ENCODE results near the gene NAALADL2.

The NAALADL2 gene

GRCh38 chr3:174907628-174908407, 48.7 kb downstream of the NAALADL2 start:
- no peak overlapping the region for H3K4me3 ChIP-seq (ENCODE audit: low read depth, low read length)
- no peak for TF ChIP-seq CTCF (IDR thresholded peaks at IDR 0.05; ENCODE audit: low read depth, low read length)
- in situ Hi-C loops (cut with HindIII; ENCODE audit: low sequenced_read_pairs): no loop called here

GRCh38 chr3:174931473-174932353, 72.6 kb downstream of the NAALADL2 start:
- in situ Hi-C loops (cut with HindIII; ENCODE audit: low sequenced_read_pairs): no loop called here
- DNase-seq (ENCODE audit: low read depth, low spot score): no peak
- TF ChIP-seq CTCF (IDR thresholded peaks at IDR 0.05; ENCODE audit: low read depth, low read length): no peak
- no peak overlapping the region for H3K4me3 ChIP-seq (ENCODE audit: low read depth, low read length)

More at GRCh38 chr3:174907628-174908407, 48.7 kb downstream of the NAALADL2 start:
- DNase-seq (ENCODE audit: low read depth, low spot score): no peak

GRCh38 chr3:174936590-174936989, 77.5 kb downstream of the NAALADL2 start:
- in situ Hi-C loops (cut with HindIII; ENCODE audit: low sequenced_read_pairs): no loop called here
- TF ChIP-seq CTCF (IDR thresholded peaks at IDR 0.05; ENCODE audit: low read depth, low read length): no peak
- H3K4me3 ChIP-seq (ENCODE audit: low read depth, low read length): no peak overlapping the region
- DNase-seq (ENCODE audit: low read depth, low spot score): no peak

DNA sequence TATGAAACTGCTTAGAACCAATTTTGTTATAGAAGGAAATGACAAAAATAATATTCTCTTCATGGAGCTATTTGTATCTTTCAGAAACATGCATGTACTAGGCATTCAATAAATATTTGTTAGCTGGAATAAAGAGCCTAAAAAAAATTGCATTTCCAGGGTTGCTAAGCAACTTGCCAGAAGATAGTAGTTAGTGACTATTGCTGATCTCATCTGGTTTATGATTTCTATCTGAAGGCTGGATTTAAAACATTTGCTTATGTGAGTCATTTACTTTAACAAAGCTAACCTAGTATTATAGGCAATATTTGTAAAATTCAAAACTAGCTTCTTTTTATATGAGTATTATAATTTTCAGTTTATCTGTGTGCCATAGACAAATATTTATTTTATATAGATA, 78.3 kb downstream of the NAALADL2 start:
- no peak for TF ChIP-seq CTCF (IDR thresholded peaks at IDR 0.05; ENCODE audit: low read depth, low read length)
- in situ Hi-C loops (cut with HindIII; ENCODE audit: low sequenced_read_pairs): no loop called here
- no peak overlapping the region for H3K4me3 ChIP-seq (ENCODE audit: low read depth, low read length)
- DNase-seq (ENCODE audit: low read depth, low spot score): peak; percentile 48

DNA sequence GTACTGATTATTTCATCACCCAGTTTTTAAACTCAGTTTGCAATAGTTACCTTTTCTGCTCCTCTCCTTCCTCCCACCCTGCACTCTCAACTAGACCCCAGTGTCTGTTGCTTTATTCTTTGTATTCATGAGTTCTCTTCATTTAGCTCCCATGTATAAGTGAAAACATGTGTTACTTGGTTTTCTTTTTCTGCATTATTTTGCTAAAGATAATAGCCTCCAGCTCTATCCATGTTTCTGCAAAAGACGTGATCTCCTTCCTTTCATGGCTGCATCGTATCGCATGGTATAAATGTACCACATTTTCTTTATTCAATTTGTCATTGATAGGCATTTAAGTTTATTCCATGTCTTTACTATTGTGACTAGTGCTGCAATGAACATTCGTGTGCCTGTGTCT, 79.0 kb downstream of the NAALADL2 start:
- H3K4me3 ChIP-seq (ENCODE audit: low read depth, low read length): no peak overlapping the region
- TF ChIP-seq CTCF (IDR thresholded peaks at IDR 0.05; ENCODE audit: low read depth, low read length): no peak
- no peak for DNase-seq (ENCODE audit: low read depth, low spot score)
- in situ Hi-C loops (cut with HindIII; ENCODE audit: low sequenced_read_pairs): no loop called here

DNA sequence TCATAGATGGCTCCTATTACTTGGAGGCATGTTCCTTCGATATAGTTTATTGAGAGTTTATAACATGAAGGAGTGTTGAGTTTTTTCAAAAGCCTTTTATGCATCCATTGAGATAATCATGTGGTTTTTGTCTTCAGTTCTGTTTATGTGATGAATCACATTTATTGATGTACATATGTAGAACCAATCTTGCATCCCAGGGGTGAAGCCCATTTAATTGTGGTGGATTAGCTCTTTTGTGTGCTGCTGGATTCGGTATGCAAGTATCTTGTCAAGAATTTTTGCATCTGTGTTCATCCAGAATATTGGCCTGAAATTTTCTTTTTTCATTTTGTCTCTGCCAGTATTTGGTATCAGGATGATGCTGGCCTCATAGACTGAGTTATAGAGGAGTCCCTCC, 81.0 kb downstream of the NAALADL2 start:
- in situ Hi-C loops (cut with HindIII; ENCODE audit: low sequenced_read_pairs): no loop called here
- H3K4me3 ChIP-seq (ENCODE audit: low read depth, low read length): no peak overlapping the region
- TF ChIP-seq CTCF (IDR thresholded peaks at IDR 0.05; ENCODE audit: low read depth, low read length): no peak
- no peak for DNase-seq (ENCODE audit: low read depth, low spot score)
